AG04449 (cell line): ENCODE measurements around the gene ATF3.

Experiments used
- CTCF ChIA-PET: fragments of 350-600 bp; formaldehyde crosslinking; extraction: SDS; loops from one replicate; lab custom pipeline; 2021; ENCODE audit warnings: antibody characterized with exemption; lab: Yijun Ruan, JAX
- POLR2A ChIA-PET: fragments of 400-600, 350-600 bp; formaldehyde crosslinking; extraction: SDS; loops from one replicate; lab custom pipeline; 2020; ENCODE audit warnings: antibody characterized with exemption, inconsistent platforms; lab: Yijun Ruan, JAX
- DNase-seq: peaks from one replicate; pipeline ENCODE4 v3.0.0-alpha.2; 2010; ENCODE audit warnings: low read depth, low spot score
- H3K4me3 ChIP-seq: 2 replicates; pipeline ENCODE4 v1.5.1; 2011; ENCODE audit warnings: low read depth, mild to moderate bottlenecking, control low read depth, low read length
- CTCF ChIP-seq: IDR thresholded peaks from one replicate; pipeline ENCODE4 v1.5.1; 2011; ENCODE audit warnings: mild to moderate bottlenecking, moderate library complexity, low read length, control low read depth, inconsistent platforms; ENCODE audit not compliant: insufficient read depth; ENCODE audit errors: missing control alignments

The ATF3 gene

GRCh38 chr1:212565571-212566305 is 42.8 kb upstream of the ATF3 start:
- POLR2A ChIA-PET, result no interaction called here
- no peak overlapping the region for H3K4me3 ChIP-seq
- TF ChIP-seq CTCF, result no peak
- CTCF ChIA-PET, result interaction anchor here (1.3 to 2.4 kb wide), 2 partner anchors 88 kb away, joined by 4 to 9 read pairs; no protein-coding TSS in a partner anchor
- DNase-seq, result no peak

- DNase-seq, result no peak
- POLR2A ChIA-PET, result interaction anchor here (0.9 to 1.2 kb wide), 2 partner anchors 9 to 42 kb away, joined by 3 to 4 read pairs; partner anchors contain the start of gene ATF3
These were observed 41.8 kb upstream of the ATF3 start for GRCh38 chr1:212566522-212567479.

GRCh38 chr1:212567638-212568037 is 40.9 kb upstream of the ATF3 start:
- no peak for TF ChIP-seq CTCF
- CTCF ChIA-PET, result interaction anchor here (0.9 to 2.4 kb wide), 2 partner anchors 29 to 90 kb away, joined by 3 to 9 read pairs; no protein-coding TSS in a partner anchor
- DNase-seq, result no peak
- no peak overlapping the region for H3K4me3 ChIP-seq
- POLR2A ChIA-PET, result interaction anchor here (0.9 to 1.2 kb wide), 2 partner anchors 10 to 41 kb away, joined by 3 to 4 read pairs; partner anchors contain the start of gene ATF3

More at GRCh38 chr1:212566522-212567479, 41.8 kb upstream of the ATF3 start:
- H3K4me3 ChIP-seq, result peak overlapping the region; percentile 61
- TF ChIP-seq CTCF, result no peak
- CTCF ChIA-PET, result interaction anchor here (0.7 to 2.4 kb wide), 2 partner anchors 89 to 111 kb away, joined by 3 to 9 read pairs; no protein-coding TSS in a partner anchor

GRCh38 chr1:212568978-212569537 is 39.5 kb upstream of the ATF3 start:
- TF ChIP-seq CTCF, result no peak
- no peak for DNase-seq
- H3K4me3 ChIP-seq, result no peak overlapping the region
- POLR2A ChIA-PET, result no interaction called here
- CTCF ChIA-PET, result no interaction called here

- POLR2A ChIA-PET, result no interaction called here
- no peak for DNase-seq
- CTCF ChIA-PET, result interaction anchor here (1.5 kb wide), 1 partner anchor 14 kb away, joined by 4 read pairs; no protein-coding TSS in a partner anchor
- no peak overlapping the region for H3K4me3 ChIP-seq
- no peak for TF ChIP-seq CTCF
These were observed 33.8 kb upstream of the ATF3 start for GRCh38 chr1:212574732-212575131.
